Keratinocyte (primary cell): Measurements from ENCODE around the gene RASSF7.

Source experiments
- EZH2 ChIP-seq: IDR thresholded peaks from one replicate; pipeline ENCODE4 v1.6.1; 2012; ENCODE audit warnings: inconsistent platforms, mild to moderate bottlenecking, low read length, moderate library complexity
- TF ChIP-seq, protein P1 (sequence below), 3 experiments: IDR thresholded peaks in 1 of 3; conservative IDR thresholded peaks in 1 of 3; optimal IDR thresholded peaks in 1 of 3; 2 replicates in 2 of 3; 3 replicates in 1 of 3; pipeline versions ENCODE3 to v1.5.1; 2011; ENCODE audit warnings: low read length in 3 of 3, mild to moderate bottlenecking in 3 of 3, moderate library complexity in 2 of 3, control low read depth in 1 of 3, inconsistent platforms in 1 of 3; ENCODE audit not compliant: insufficient read depth in 2 of 3; ENCODE audit errors: extremely low read depth in 1 of 3

DNA sequence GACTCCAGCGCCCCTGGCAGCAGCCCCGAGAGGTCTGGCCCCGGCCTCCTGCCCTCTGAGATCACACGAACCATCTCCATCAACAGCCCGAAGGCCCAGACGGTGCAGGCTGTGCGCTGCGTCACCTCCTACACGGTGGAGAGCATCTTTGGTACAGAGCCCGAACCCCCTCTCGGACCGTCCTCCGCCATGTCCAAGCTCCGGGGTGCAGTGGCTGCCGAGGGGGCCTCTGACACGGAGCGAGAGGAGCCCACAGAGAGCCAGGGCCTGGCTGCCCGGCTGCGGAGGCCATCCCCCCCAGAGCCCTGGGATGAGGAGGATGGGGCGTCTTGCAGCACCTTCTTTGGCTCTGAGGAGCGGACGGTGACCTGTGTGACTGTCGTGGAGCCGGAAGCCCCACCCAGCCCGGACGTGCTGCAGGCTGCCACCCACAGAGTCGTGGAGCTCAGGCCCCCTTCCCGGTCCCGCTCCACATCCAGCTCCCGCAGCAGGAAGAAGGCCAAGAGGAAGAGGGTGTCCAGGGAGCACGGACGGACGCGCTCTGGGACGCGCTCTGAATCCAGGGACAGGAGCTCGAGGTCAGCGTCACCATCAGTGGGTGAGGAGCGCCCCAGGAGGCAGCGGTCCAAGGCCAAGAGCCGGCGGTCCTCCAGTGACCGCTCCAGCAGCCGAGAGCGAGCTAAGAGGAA is 47.3 kb downstream of the RASSF7 start:
- TF ChIP-seq, protein P1, sequence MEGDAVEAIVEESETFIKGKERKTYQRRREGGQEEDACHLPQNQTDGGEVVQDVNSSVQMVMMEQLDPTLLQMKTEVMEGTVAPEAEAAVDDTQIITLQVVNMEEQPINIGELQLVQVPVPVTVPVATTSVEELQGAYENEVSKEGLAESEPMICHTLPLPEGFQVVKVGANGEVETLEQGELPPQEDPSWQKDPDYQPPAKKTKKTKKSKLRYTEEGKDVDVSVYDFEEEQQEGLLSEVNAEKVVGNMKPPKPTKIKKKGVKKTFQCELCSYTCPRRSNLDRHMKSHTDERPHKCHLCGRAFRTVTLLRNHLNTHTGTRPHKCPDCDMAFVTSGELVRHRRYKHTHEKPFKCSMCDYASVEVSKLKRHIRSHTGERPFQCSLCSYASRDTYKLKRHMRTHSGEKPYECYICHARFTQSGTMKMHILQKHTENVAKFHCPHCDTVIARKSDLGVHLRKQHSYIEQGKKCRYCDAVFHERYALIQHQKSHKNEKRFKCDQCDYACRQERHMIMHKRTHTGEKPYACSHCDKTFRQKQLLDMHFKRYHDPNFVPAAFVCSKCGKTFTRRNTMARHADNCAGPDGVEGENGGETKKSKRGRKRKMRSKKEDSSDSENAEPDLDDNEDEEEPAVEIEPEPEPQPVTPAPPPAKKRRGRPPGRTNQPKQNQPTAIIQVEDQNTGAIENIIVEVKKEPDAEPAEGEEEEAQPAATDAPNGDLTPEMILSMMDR (optimal IDR thresholded peaks at IDR 0.05 in 1 of 3, IDR thresholded peaks at IDR 0.05 in 1 of 3, conservative IDR thresholded peaks at IDR 0.05 in 1 of 3; ENCODE audit: extremely low read depth in 1 of 3, insufficient read depth in 2 of 3, low read length in 3 of 3), result no peak
- no peak for TF ChIP-seq EZH2
